H1 (cell line): Measurements from ENCODE around the gene CACNA1F. TPM values are rescaled to one million over a fixed set of nuclear protein-coding genes. Genes with fewer than 3 reads are reported as not detected.

Source experiments
- CBX5 ChIP-seq: fragments of 300-800, 300-1000 bp; sonication (generic); IDR thresholded peaks from 2 replicates; pipeline ENCODE4 v1.7.1; 2016; ENCODE audit warnings: antibody characterized with exemption, low read length, low read depth
- EP300 ChIP-seq, 2 experiments: IDR thresholded peaks; 1 replicate in 1 of 2; 2 replicates in 1 of 2; pipeline ENCODE4 v1.6.1; 2011 to 2012; ENCODE audit warnings: low read depth in 2 of 2, low read length in 2 of 2, mild to moderate bottlenecking in 2 of 2, borderline replicate concordance in 1 of 2, inconsistent platforms in 1 of 2, moderate library complexity in 1 of 2
- GTF2F1 ChIP-seq: IDR thresholded peaks from 2 replicates; pipeline ENCODE4 v1.6.1; 2012; ENCODE audit warnings: low read depth, low read length, improper control_type of control experiment, borderline replicate concordance
- HDAC6 ChIP-seq: IDR thresholded peaks from one replicate; pipeline ENCODE4 v1.7.1; 2012; ENCODE audit warnings: low read depth, mild to moderate bottlenecking, inconsistent platforms, low read length, moderate library complexity
- JUN ChIP-seq: IDR thresholded peaks from 2 replicates; pipeline ENCODE4 v1.6.1; 2011; ENCODE audit warnings: low read depth, mild to moderate bottlenecking, improper control_type of control experiment, low read length
- POLR2A ChIP-seq, 2 experiments: IDR thresholded peaks; 1 replicate in 1 of 2; 2 replicates in 1 of 2; pipeline ENCODE4 v1.6.1; 2011; ENCODE audit warnings: low read depth in 2 of 2, low read length in 2 of 2, mild to moderate bottlenecking in 2 of 2; ENCODE audit errors: control extremely low read depth in 1 of 2
- YY1 ChIP-seq: IDR thresholded peaks from 2 replicates; pipeline ENCODE4 v1.6.1; 2011; ENCODE audit warnings: low read depth, mild to moderate bottlenecking, low read length
- polyA plus RNA-seq, 7 experiments: library from polyadenylated mRNA; depleted of rRNA in 3 of 7; stranded (reverse) in 5 of 7; unstranded in 2 of 7; fragments of >200 nt in 5 of 7; fragments of 200-250 nt in 2 of 7; gene quantifications; 1 replicate in 5 of 7; 2 replicates in 1 of 7; 4 replicates in 1 of 7; pipeline versions ENCODE4 v1.2.1 to v1.2.3, GENCODE V29; 2011 to 2013; ENCODE audit warnings: missing spikeins in 2 of 7, mixed read lengths in 2 of 7
- total RNA-seq: library from RNA; stranded (reverse); fragmentation: NEBNext Ultra II Directional; extraction: Animal tissue kit (Norgen Biotek cat#: 25700); gene quantifications from 2 replicates; pipeline ENCODE4 v1.2.1, GENCODE V29; 2021
- TF ChIP-seq, protein P1 (sequence below): IDR thresholded peaks from 2 replicates; pipeline ENCODE4 v1.6.1; 2012; ENCODE audit warnings: low read length, inconsistent platforms

The CACNA1F gene
- total and polyA plus RNA-seq, 2 of the 8 experiments (the other 6 are each of a cell fraction or from before 2014, with no cell fraction given), result 0.59 to 0.84 TPM

DNA sequence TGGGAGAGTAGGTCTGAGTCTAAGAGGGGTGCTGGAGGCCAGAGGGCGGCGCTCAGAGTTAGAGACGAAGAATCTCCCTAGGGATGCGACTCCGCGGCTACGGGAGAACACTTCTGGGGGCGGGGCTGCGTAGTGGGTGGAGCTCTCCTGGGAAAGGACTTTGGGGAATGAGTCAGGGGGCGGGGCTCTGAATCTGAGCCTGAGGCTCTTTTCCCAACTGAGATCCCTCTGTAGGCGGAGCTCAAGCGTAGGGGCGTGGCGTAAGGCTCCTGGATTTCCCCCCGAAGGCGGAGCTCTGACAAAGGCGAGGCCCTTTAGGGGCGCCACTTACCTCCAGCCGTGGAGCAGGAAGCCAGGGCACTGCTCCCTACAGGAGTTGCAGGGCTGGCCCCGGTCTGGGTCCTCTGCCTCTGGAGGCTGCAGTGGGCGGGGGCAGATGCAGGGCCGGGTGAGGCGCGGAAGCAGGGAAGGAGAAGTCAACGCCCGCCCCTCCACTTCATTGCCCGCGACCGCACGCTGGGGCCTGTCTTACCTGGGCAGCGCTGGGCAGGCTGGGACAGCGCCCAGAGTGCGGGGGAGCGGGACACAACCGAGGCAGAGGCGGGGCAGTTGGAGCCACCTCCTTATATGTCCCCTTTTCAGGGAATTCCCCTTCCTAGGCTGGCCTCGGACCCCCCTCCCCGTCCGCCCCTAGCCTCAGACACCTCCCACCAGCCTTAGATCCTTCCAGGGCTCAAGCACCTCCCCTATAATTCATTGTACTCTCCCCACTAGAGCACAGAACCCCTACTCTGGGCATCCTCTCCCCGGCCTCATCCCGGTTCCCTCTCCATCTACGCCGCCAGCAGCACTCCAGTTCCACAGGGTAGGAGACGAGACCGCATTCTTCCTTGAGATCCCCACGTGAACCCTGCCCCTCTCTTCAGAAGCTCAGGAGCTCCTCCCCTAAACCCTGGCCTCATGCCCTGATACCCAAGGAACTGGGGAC lies 48.6 kb downstream of the CACNA1F start (continued):
- TF ChIP-seq, protein P1, sequence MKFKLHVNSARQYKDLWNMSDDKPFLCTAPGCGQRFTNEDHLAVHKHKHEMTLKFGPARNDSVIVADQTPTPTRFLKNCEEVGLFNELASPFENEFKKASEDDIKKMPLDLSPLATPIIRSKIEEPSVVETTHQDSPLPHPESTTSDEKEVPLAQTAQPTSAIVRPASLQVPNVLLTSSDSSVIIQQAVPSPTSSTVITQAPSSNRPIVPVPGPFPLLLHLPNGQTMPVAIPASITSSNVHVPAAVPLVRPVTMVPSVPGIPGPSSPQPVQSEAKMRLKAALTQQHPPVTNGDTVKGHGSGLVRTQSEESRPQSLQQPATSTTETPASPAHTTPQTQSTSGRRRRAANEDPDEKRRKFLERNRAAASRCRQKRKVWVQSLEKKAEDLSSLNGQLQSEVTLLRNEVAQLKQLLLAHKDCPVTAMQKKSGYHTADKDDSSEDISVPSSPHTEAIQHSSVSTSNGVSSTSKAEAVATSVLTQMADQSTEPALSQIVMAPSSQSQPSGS, result no peak
- no peak for TF ChIP-seq YY1
- no peak for TF ChIP-seq HDAC6
- TF ChIP-seq JUN, result no peak
- TF ChIP-seq EP300 (IDR thresholded peaks at IDR 0.05; ENCODE audit: borderline replicate concordance in 1 of 2, low read depth in 2 of 2, low read length in 2 of 2), result no peak
- TF ChIP-seq POLR2A (IDR thresholded peaks at IDR 0.05; ENCODE audit: control extremely low read depth in 1 of 2, low read depth in 2 of 2, low read length in 2 of 2), result peak in 1 of 2 experiments; percentile 71; a peak in 2 of 3 replicates
- no peak for TF ChIP-seq GTF2F1
- TF ChIP-seq CBX5, result no peak
- TF ChIP-seq, all 59 proteins: peak for 7
